K562 (cell line): ENCODE data around the gene OCA2. TPM values are rescaled to one million over a fixed set of nuclear protein-coding genes. Genes with fewer than 3 reads are reported as not detected.

ENCODE experiments used
- ATAC-seq: fragments of 200-7000 bp; cut with Tn5 transposase; 3 replicates; pipeline ENCODE4 v1.9.1; 2020; ENCODE audit warnings: moderate library complexity
- BruUV-seq: library from RNA; stranded (reverse); fragments of 400-500 nt; replicated peaks from 2 replicates; lab custom pipeline; 2021; lab: Mats Ljungman, UMichigan
- CTCF ChIA-PET: fragments of 300-600 bp; formaldehyde crosslinking; extraction: SDS; loops from one replicate; lab custom pipeline; 2021; ENCODE audit warnings: low intra/inter-chr PET ratio; lab: Yijun Ruan, JAX
- POLR2A ChIA-PET: fragments of 300-600, 350-650 bp; sonication (Branson Sonifier 250); formaldehyde crosslinking; extraction: SDS; loops from one replicate; lab custom pipeline; 2021; ENCODE audit warnings: antibody characterized with exemption, inconsistent platforms; lab: Yijun Ruan, JAX
- DNase-seq, 4 experiments: peaks; one replicate each; pipeline versions ENCODE4 v3.0.0 to v3.0.0-alpha.2; 2011 to 2018; ENCODE audit warnings: low spot score in 3 of 4, mixed read lengths in 3 of 4; ENCODE audit errors: extremely low read depth in 1 of 4
- FAIRE-seq: peaks from 2 replicates; lab custom pipeline; 2011; peaks lifted over from hg19 to GRCh38; lab: Jason Lieb, UNC
- H2AFZ ChIP-seq: 2 replicates; pipeline ENCODE4 v1.6.0; 2011; ENCODE audit warnings: low read depth, low read length, control low read depth, inconsistent platforms
- H3K27ac ChIP-seq: fragments of 200-600 bp; 3 replicates; pipeline ENCODE4 v1.8.0; 2011; ENCODE audit warnings: low read depth, mild to moderate bottlenecking, control low read depth, inconsistent platforms, low read length, moderate library complexity, mixed read lengths; ENCODE audit errors: extremely low read depth
- H3K27me3 ChIP-seq, 2 experiments: fragments of 300-600 bp in 1 of 2; 2 replicates in 1 of 2; 3 replicates in 1 of 2; pipeline versions ENCODE4 v1.6.0 to v1.8.0; 2011; ENCODE audit warnings: inconsistent platforms in 2 of 2, low read length in 2 of 2, mild to moderate bottlenecking in 1 of 2, mixed read lengths in 1 of 2, moderate library complexity in 1 of 2; ENCODE audit not compliant: control insufficient read depth in 2 of 2, insufficient read depth in 2 of 2
- H3K36me3 ChIP-seq: fragments of 300-600 bp; 3 replicates; pipeline ENCODE4 v1.8.0; 2011; ENCODE audit warnings: mild to moderate bottlenecking, low read length, inconsistent platforms; ENCODE audit not compliant: control insufficient read depth, insufficient read depth
- H3K4me1 ChIP-seq, 2 experiments: fragments of 200-600 bp in 1 of 2; replicated peaks in 1 of 2; 2 replicates in 1 of 2; 3 replicates in 1 of 2; pipeline versions ENCODE4 v1.5.1 to v1.8.0; 2011; ENCODE audit warnings: inconsistent platforms in 2 of 2, low read length in 2 of 2, mild to moderate bottlenecking in 1 of 2, mixed read lengths in 1 of 2, moderate library complexity in 1 of 2; ENCODE audit not compliant: control insufficient read depth in 2 of 2, insufficient read depth in 2 of 2
- H3K4me2 ChIP-seq: 2 replicates; pipeline ENCODE4 v1.6.1; 2011; ENCODE audit warnings: low read length, control low read depth, inconsistent platforms, mixed read lengths; ENCODE audit not compliant: insufficient read depth
- H3K4me3 ChIP-seq: fragments of 200-600 bp; sonication (generic), shearing (Covaris generic); 2 replicates; pipeline ENCODE4 v1.5.1; 2016; ENCODE audit warnings: control low read depth, inconsistent platforms
- H3K79me2 ChIP-seq: fragments of 200-600 bp; 3 replicates; pipeline ENCODE4 v1.8.0; 2011; ENCODE audit warnings: low read length, inconsistent platforms; ENCODE audit not compliant: control insufficient read depth, insufficient read depth
- H3K9ac ChIP-seq, 2 experiments: 2 replicates each; pipeline versions ENCODE4 v1.6.0 to v1.6.1; 2011; ENCODE audit warnings: low read depth in 2 of 2, low read length in 2 of 2, control low read depth in 1 of 2, inconsistent platforms in 1 of 2, mild to moderate bottlenecking in 1 of 2, mixed read lengths in 1 of 2; ENCODE audit not compliant: insufficient read depth in 1 of 2
- H3K9me1 ChIP-seq: one replicate; pipeline ENCODE4 v1.6.0; 2011; ENCODE audit warnings: inconsistent platforms, mild to moderate bottlenecking, low read length, moderate library complexity; ENCODE audit not compliant: control insufficient read depth, insufficient read depth
- H3K9me3 ChIP-seq: replicated peaks from 2 replicates; pipeline ENCODE4 v1.5.1; 2011; ENCODE audit warnings: low read depth, low read length, inconsistent platforms; ENCODE audit not compliant: control insufficient read depth, insufficient read depth
- H4K20me1 ChIP-seq: replicated peaks from 2 replicates; pipeline ENCODE4 v1.6.1; 2011; ENCODE audit warnings: low read length, inconsistent platforms, mixed read lengths; ENCODE audit not compliant: control insufficient read depth, insufficient read depth
- ATF2 ChIP-seq: sonication (generic); formaldehyde crosslinking; IDR thresholded peaks from 2 replicates; pipeline ENCODE4 v1.8.1; 2022; ENCODE audit warnings: missing genetic modification reagents
- ATF7 ChIP-seq: fragments of 450-650 bp; IDR thresholded peaks from 2 replicates; pipeline ENCODE4 v1.7.1; 2014; ENCODE audit warnings: mild to moderate bottlenecking, moderate library complexity
- FOXM1 ChIP-seq, 2 experiments: fragments of 450-650 bp in 1 of 2; sonication (generic) in 1 of 2; formaldehyde crosslinking in 1 of 2; IDR thresholded peaks; 2 replicates each; pipeline versions ENCODE4 v1.6.1 to v1.9.0; 2017 to 2022; ENCODE audit warnings: low read depth in 2 of 2, mild to moderate bottlenecking in 2 of 2, missing genetic modification reagents in 1 of 2, moderate library complexity in 1 of 2
- GTF2B ChIP-seq: IDR thresholded peaks from 2 replicates; pipeline ENCODE4 v1.6.1; 2011; ENCODE audit not compliant: insufficient read length; ENCODE audit errors: extremely low read depth
- MAZ ChIP-seq, 2 experiments: fragments of 450-650 bp in 1 of 2; sonication (generic) in 1 of 2; formaldehyde crosslinking; IDR thresholded peaks in 1 of 2; conservative IDR thresholded peaks in 1 of 2; 2 replicates each; pipeline versions ENCODE4 v1.4.0 to v1.5.0; 2020; ENCODE audit warnings: mild to moderate bottlenecking in 1 of 2, missing genetic modification reagents in 1 of 2
- MCM5 ChIP-seq: fragments of 450-650 bp; IDR thresholded peaks from 2 replicates; pipeline ENCODE4 v1.6.1; 2016; ENCODE audit warnings: low read depth
- NRF1 ChIP-seq, 2 experiments: fragments of 450-650 bp; IDR thresholded peaks in 1 of 2; conservative IDR thresholded peaks in 1 of 2; 2 replicates each; pipeline ENCODE4 v1.6.1; 2014; ENCODE audit warnings: mild to moderate bottlenecking in 2 of 2
- SMAD1 ChIP-seq: fragments of 150-350 bp; IDR thresholded peaks from 2 replicates; pipeline ENCODE4 v1.6.1; 2014; ENCODE audit warnings: low read length, low read depth; ENCODE audit not compliant: partially characterized antibody
- ZNF408 ChIP-seq: fragments of 250-450 bp; sonication (Bioruptor Pico); IDR thresholded peaks from 2 replicates; pipeline ENCODE4 v1.4.0; 2020; ENCODE audit warnings: low read depth, mild to moderate bottlenecking, moderate library complexity
- WGBS: fragments of 100-300 bp; shearing (Covaris generic); methylation state at CpG from one replicate; pipeline ENCODE4 v1.1.6; 2016; ENCODE audit warnings: low coverage, mixed read lengths; ENCODE audit not compliant: insufficient coverage; ENCODE audit errors: missing lambda C conversion rate; 5-methylcytosine and 5-hydroxymethylcytosine counted together
- in situ Hi-C: fragments of 300-500 bp; cut with MboI; formaldehyde crosslinking; loops from 4 replicates; pipeline ENCODE4 v1.15.0; 2018; ENCODE audit warnings: inconsistent platforms, mixed read lengths
- intact Hi-C: fragments of 100-400 bp; cut with micrococcal nuclease; formaldehyde crosslinking; loops from 2 replicates; pipeline ENCODE4 v1.14.2; 2022
- polyA plus RNA-seq, 8 experiments: library from polyadenylated mRNA; depleted of rRNA in 4 of 8; stranded (reverse) in 5 of 8; unstranded in 3 of 8; fragments of >200 nt; fragmentation: Nextera tagmentation in 2 of 8; fragmentation: Illumina TruSeq in 1 of 8; extraction: Ambion mirVana in 2 of 8; extraction: Trizol in 1 of 8; gene quantifications; 2 replicates each; pipeline versions ENCODE4 v1.2.1 to v1.2.3, GENCODE V29; 2011 to 2014; ENCODE audit warnings: inconsistent platforms in 1 of 8, missing spikeins in 1 of 8
- total RNA-seq, 7 experiments: library from RNA; depleted of rRNA in 6 of 7; stranded (reverse); fragments of >200 nt in 6 of 7; fragmentation: Illumina TruSeq in 2 of 7; extraction: Trizol in 2 of 7; gene quantifications; 2 replicates each; pipeline versions ENCODE4 v1.2.1 to v1.2.3, GENCODE V29; 2011 to 2021; ENCODE audit warnings: low replicate concordance in 1 of 7

OCA2 gene
- total and polyA plus RNA-seq, 9 of the 15 experiments (the other 6 are each of a cell fraction or from before 2014, with no cell fraction given), result 0.07 to 0.59 (median 0.17) TPM; not detected in 1

DNA sequence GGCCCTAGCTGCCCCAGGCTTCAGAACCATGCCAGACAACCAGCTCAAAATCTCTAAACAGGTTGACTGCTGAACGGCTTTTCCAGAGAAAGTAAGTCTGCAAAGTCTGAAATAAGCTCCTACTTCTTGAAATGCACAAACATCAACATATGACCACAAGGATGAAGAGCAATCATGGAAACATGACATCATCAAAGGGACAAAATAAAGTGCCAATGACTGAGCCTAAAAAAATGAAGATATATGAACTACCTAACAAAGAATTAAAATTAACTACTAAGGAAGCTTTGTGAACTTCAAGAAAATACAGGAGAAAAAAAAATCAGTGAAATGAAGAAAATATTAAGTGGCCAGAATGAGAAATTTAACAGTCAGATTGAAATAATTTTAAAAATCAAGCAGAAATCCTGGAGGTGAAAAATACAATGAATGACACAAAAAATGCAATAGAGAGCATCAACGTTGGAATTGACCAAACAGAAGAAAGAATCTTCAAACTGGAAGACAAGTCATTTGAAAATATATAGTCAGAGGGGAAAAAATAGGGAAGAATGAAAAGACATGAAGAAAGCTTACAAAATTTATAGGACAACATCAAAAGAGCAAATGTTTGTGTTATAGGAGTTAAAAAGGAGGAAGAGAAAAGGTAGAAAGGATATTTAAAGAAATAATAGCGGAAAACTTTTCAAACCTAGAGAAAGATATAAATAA lies 364.2 kb downstream of the OCA2 start (continued):
- TF ChIP-seq FOXM1 (IDR thresholded peaks at IDR 0.05; ENCODE audit: low read depth) (no peak), FOXM1 (CRISPR knock-in tag; IDR thresholded peaks at IDR 0.05; ENCODE audit: low read depth) (no peak)

GRCh38 chr15:27731776-27732175 lies 367.3 kb downstream of the OCA2 start:
- BruUV-seq, result no TSS peak
- ChIA-PET POLR2A (interaction anchor here (0.7 kb wide), 1 partner anchor 13 kb away, joined by 3 read pairs; no protein-coding TSS in a partner anchor), CTCF (no interaction called here)
- Histone ChIP-seq H3K4me3 (no peak overlapping the region), H3K4me2 (no peak overlapping the region), H3K9me1 (no peaks in the 10 kb centered on the region), H3K27me3 (0 out of 5 replicates have a peak, but pooled peaks cover 0 to 2% of the 10 kb centered on the region in 2 experiments), H3K4me1 (no peaks in the 10 kb centered on the region), H4K20me1 (no peaks in the 10 kb centered on the region), H3K9me3 (peaks cover 5% of the 10 kb centered on the region; the same call in 1 of the 2 replicates), H3K27ac (no peak overlapping the region), H3K36me3 (no peaks in the 10 kb centered on the region), H3K9ac (no peak overlapping the region), H2AFZ (no peak overlapping the region), H3K79me2 (no peaks in the 10 kb centered on the region)
- DNase-seq, result no peak
- intact Hi-C loops (no loop called here), in situ Hi-C loops (no loop called here)
- FAIRE-seq, result no peak
- no peak for TF ChIP-seq SMAD1
- no peak for TF ChIP-seq GTF2B
- TF ChIP-seq ATF2 (CRISPR knock-in tag), result no peak
- no peak for TF ChIP-seq ZNF408 (CRISPR knock-in tag)
- TF ChIP-seq ATF7, result no peak
- no peak for TF ChIP-seq MAZ (CRISPR knock-in tag; conservative IDR thresholded peaks at IDR 0.05 in 1 of 2, IDR thresholded peaks at IDR 0.05 in 1 of 2)
- no peak for TF ChIP-seq NRF1 (conservative IDR thresholded peaks at IDR 0.05 in 1 of 2, IDR thresholded peaks at IDR 0.05 in 1 of 2)
- TF ChIP-seq MCM5, result no peak
- no peak for ATAC-seq
- WGBS, result 0% methylated on average over 1 of the region's 1 CpG
